CD4-positive, alpha-beta memory T cell (primary cell): ENCODE measurements around the gene AK8. TPM values are rescaled to one million over a fixed set of nuclear protein-coding genes. Genes with fewer than 3 reads are reported as not detected.

ENCODE experiments used
- CTCF ChIA-PET: fragments of 350-600 bp; sonication (Branson Sonifier 250); formaldehyde crosslinking; loops from one replicate; lab custom pipeline; 2021; ENCODE audit warnings: inconsistent platforms; ENCODE audit not compliant: partially characterized antibody; lab: Charles Lee
- POLR2A ChIA-PET: fragments of 350-600 bp; sonication (Branson Sonifier 250); formaldehyde crosslinking; loops from one replicate; lab custom pipeline; 2021; ENCODE audit not compliant: partially characterized antibody; lab: Charles Lee
- DNase-seq, 5 donors: peaks; one replicate each; pipeline versions ENCODE4 v3.0.0 to v3.0.0-alpha.2; 2020 to 2022; ENCODE audit warnings: mixed read lengths in 1 of 5
- H3K27ac ChIP-seq: one replicate; pipeline ENCODE4 v1.7.0; 2013; ENCODE audit warnings: low read depth, low read length
- H3K27me3 ChIP-seq: 2 replicates; pipeline ENCODE4 v1.7.0; 2013; ENCODE audit warnings: mild to moderate bottlenecking, low read length, moderate library complexity; ENCODE audit not compliant: insufficient read depth
- H3K36me3 ChIP-seq: 2 replicates; pipeline ENCODE4 v1.7.0; 2013; ENCODE audit warnings: mild to moderate bottlenecking, low read length, moderate library complexity; ENCODE audit not compliant: insufficient read depth
- H3K4me1 ChIP-seq: 2 replicates; pipeline ENCODE4 v1.7.0; 2013; ENCODE audit warnings: mild to moderate bottlenecking, low read length, moderate library complexity; ENCODE audit not compliant: insufficient read depth
- H3K4me3 ChIP-seq, 2 donors: one replicate each; pipeline ENCODE4 v1.7.0; 2013; ENCODE audit warnings: low read length in 2 of 2, mild to moderate bottlenecking in 1 of 2
- H3K9me3 ChIP-seq, 2 donors: one replicate each; pipeline ENCODE4 v1.7.0; 2013; ENCODE audit warnings: low read length in 2 of 2, control low read depth in 1 of 2; ENCODE audit not compliant: control insufficient read depth in 1 of 2
- H3K27ac Mint-ChIP-seq, 7 donors: one replicate each; pipeline ENCODE4 v1.8.0; 2020 to 2021; ENCODE audit warnings: mixed read lengths in 7 of 7, mild to moderate bottlenecking in 6 of 7, inconsistent platforms in 3 of 7, moderate library complexity in 3 of 7
- H3K27me3 Mint-ChIP-seq, 2 donors: one replicate each; pipeline ENCODE4 v1.8.0; 2020 to 2021; ENCODE audit warnings: mixed read lengths in 2 of 2
- H3K36me3 Mint-ChIP-seq, 2 donors: one replicate each; pipeline ENCODE4 v1.8.0; 2020 to 2021; ENCODE audit warnings: mixed read lengths in 2 of 2, inconsistent platforms in 1 of 2, mild to moderate bottlenecking in 1 of 2
- H3K4me1 Mint-ChIP-seq, 4 donors: one replicate each; pipeline ENCODE4 v1.8.0; 2020 to 2021; ENCODE audit warnings: mixed read lengths in 4 of 4, mild to moderate bottlenecking in 1 of 4
- H3K4me3 Mint-ChIP-seq, 8 donors: one replicate each; pipeline ENCODE4 v1.8.0; 2020 to 2021; ENCODE audit warnings: mixed read lengths in 8 of 8, mild to moderate bottlenecking in 7 of 8, moderate library complexity in 6 of 8, inconsistent platforms in 3 of 8
- H3K9me3 Mint-ChIP-seq, 8 donors: one replicate each; pipeline ENCODE4 v1.8.0; 2020 to 2021; ENCODE audit warnings: mixed read lengths in 8 of 8, mild to moderate bottlenecking in 5 of 8, inconsistent platforms in 3 of 8, moderate library complexity in 1 of 8
- intact Hi-C: fragments of 100-400 bp; cut with micrococcal nuclease; formaldehyde crosslinking; loops from one replicate; pipeline ENCODE4 v1.15.1; 2023
- polyA plus RNA-seq, 2 donors: library from polyadenylated mRNA; unstranded; fragments of 300-500 nt; fragmentation: Illumina TruSeq; gene quantifications; one replicate each; pipeline ENCODE4 v1.2.3, GENCODE V29; 2021
- total RNA-seq, 2 experiments: library from RNA; stranded (reverse); gene quantifications; one replicate each; pipeline ENCODE4 v1.2.3, GENCODE V29; 2021

AK8 gene
- total and polyA plus RNA-seq, 4 experiments from 2014 or later, result 0.28 TPM; not detected in 3

DNA sequence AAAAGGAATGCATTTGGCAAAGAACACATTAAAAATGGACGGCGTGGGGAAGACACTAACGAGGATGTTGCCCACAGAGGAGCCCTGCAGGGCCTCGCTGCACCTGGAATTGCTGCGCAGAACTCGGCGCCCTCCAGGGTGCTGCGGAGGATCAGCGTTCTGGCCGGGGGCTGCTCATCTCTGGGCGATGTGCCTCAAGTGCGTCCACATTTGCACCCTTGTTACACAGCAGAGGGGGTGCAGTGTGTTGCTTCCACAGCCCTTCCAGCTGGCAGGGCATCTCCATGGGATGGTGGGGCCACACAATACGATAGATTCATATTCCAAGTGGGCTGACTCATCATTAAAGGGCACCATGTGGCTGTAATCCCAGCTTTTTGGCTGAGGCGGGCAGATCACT, 63.1 kb downstream of the AK8 start:
- H3K36me3 ChIP-seq, result no peaks in the 10 kb centered on the region
- intact Hi-C loops, result no loop called here
- no peaks in the 10 kb centered on the region for H3K4me1 Mint-ChIP-seq
- DNase-seq, result no peak
- no peaks in the 10 kb centered on the region for H3K4me1 ChIP-seq
- H3K27ac ChIP-seq, result no peak overlapping the region
- H3K27me3 Mint-ChIP-seq, result peaks cover 36 to 41% of the 10 kb centered on the region in 2 donors
- H3K4me3 Mint-ChIP-seq, result no peak overlapping the region
- H3K4me3 ChIP-seq, result no peak overlapping the region
- no peaks in the 10 kb centered on the region for H3K9me3 ChIP-seq
- H3K36me3 Mint-ChIP-seq, result no peaks in the 10 kb centered on the region
- peaks cover 0 to 1% (median 0%) of the 10 kb centered on the region in 8 donors for H3K9me3 Mint-ChIP-seq
- ChIA-PET CTCF (no interaction called here), POLR2A (no interaction called here)
- H3K27me3 ChIP-seq, result no peaks in the 10 kb centered on the region
- no peak overlapping the region for H3K27ac Mint-ChIP-seq

DNA sequence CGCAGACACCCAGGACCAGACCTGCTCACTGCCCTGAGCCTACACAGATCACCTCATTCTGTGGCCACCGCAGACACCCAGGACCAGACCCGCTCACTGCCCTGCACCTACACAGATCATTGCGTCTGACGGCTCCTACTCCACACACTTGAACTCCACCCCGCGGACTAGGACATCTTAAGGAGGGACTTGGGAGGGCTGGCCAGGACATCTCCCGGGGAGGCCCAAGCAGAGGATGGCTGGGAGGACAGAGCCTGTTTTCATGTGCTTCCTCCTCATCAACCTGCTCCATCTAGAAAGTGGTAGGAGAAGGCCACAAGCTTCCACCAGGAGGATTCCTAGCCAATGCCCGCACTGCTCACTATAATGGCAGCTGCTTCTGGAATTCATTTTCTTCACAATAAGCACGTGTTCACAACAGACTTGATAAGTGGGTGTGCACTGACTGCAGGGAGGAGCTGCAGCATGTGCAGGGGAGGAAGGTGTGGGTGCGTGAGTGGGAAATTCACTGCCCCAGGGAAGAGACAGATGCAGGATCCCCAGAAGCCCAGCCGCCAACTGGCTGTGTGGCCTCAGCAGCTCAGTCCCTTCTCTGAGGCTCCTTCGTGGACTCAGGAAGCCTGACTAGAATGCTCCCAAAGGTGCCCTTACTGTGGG, 64.8 kb downstream of the AK8 start:
- DNase-seq, result no peak
- no peaks in the 10 kb centered on the region for H3K4me1 Mint-ChIP-seq
- no peak overlapping the region for H3K4me3 ChIP-seq
- H3K27ac Mint-ChIP-seq, result no peak overlapping the region
- no peaks in the 10 kb centered on the region for H3K36me3 ChIP-seq
- no peaks in the 10 kb centered on the region for H3K4me1 ChIP-seq
- peaks cover 36 to 48% of the 10 kb centered on the region in 2 donors for H3K27me3 Mint-ChIP-seq
- H3K4me3 Mint-ChIP-seq, result no peak overlapping the region
- ChIA-PET CTCF (no interaction called here), POLR2A (no interaction called here)
- H3K36me3 Mint-ChIP-seq, result no peaks in the 10 kb centered on the region
- no peaks in the 10 kb centered on the region for H3K9me3 ChIP-seq
- H3K27ac ChIP-seq, result no peak overlapping the region
- H3K9me3 Mint-ChIP-seq, result peaks cover 0 to 1% (median 0%) of the 10 kb centered on the region in 8 donors
- intact Hi-C loops, result no loop called here
- no peaks in the 10 kb centered on the region for H3K27me3 ChIP-seq

DNA sequence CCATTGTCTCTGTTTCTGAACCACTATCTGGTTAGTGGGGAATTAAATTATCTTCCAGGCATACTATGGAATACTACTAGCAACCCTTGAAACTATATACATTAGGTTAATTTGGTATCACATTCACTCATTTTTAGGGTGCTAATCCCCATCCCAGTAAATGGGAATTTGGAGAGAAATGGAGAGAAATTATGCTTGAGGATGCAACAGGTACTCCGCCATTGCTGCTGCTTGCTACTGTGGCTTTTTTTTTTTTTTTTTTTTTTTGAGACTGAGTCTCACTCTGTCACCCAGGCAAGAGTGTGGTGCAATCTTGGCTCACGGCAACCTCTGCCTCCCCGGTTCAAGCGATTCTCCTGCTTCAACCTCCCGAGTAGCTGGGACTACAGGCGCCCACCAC, 66.1 kb downstream of the AK8 start:
- Mint-ChIP-seq H3K4me3 (no peak overlapping the region), H3K27ac (no peak overlapping the region), H3K27me3 (peaks cover 28 to 46% of the 10 kb centered on the region in 2 donors), H3K36me3 (no peaks in the 10 kb centered on the region), H3K9me3 (no peaks in the 10 kb centered on the region), H3K4me1 (no peaks in the 10 kb centered on the region)
- Histone ChIP-seq H3K9me3 (no peaks in the 10 kb centered on the region), H3K4me3 (no peak overlapping the region), H3K4me1 (no peaks in the 10 kb centered on the region), H3K36me3 (no peaks in the 10 kb centered on the region), H3K27me3 (no peaks in the 10 kb centered on the region), H3K27ac (no peak overlapping the region)
- intact Hi-C loops, result no loop called here
- no peak for DNase-seq
- POLR2A ChIA-PET, result no interaction called here
- CTCF ChIA-PET, result no interaction called here

DNA sequence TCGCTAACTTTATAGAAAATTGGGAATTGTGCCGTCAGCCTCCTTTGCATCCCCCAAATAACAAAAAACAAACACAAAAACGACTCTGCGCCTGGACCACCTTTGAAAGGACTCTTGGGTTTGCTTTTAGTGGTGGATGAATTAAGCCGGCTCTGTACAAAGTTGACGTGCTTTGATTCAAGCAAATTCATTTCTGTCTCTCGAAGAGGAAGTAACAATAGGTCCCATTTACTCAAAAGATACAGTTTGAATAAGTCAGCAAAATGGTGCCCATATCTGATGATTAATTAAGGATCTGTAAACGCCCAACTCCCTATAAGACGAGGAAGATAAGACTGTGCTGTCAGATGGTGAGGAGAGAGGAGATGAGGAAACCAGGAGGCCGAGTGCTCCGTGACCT, 67.8 kb downstream of the AK8 start:
- Histone ChIP-seq H3K27me3 (no peaks in the 10 kb centered on the region), H3K27ac (no peak overlapping the region), H3K4me3 (no peak overlapping the region), H3K4me1 (no peaks in the 10 kb centered on the region), H3K9me3 (no peaks in the 10 kb centered on the region), H3K36me3 (no peaks in the 10 kb centered on the region)
- POLR2A ChIA-PET, result no interaction called here
- Mint-ChIP-seq H3K4me1 (no peaks in the 10 kb centered on the region), H3K27me3 (peaks cover 19 to 45% of the 10 kb centered on the region in 2 donors), H3K9me3 (no peaks in the 10 kb centered on the region), H3K27ac (no peak overlapping the region), H3K4me3 (no peak overlapping the region), H3K36me3 (no peaks in the 10 kb centered on the region)
- DNase-seq, result no peak
- intact Hi-C loops, result no loop called here
- CTCF ChIA-PET, result interaction anchor here (1.4 kb wide), 1 partner anchor 41 kb away, joined by 3 read pairs; no protein-coding TSS in a partner anchor

DNA sequence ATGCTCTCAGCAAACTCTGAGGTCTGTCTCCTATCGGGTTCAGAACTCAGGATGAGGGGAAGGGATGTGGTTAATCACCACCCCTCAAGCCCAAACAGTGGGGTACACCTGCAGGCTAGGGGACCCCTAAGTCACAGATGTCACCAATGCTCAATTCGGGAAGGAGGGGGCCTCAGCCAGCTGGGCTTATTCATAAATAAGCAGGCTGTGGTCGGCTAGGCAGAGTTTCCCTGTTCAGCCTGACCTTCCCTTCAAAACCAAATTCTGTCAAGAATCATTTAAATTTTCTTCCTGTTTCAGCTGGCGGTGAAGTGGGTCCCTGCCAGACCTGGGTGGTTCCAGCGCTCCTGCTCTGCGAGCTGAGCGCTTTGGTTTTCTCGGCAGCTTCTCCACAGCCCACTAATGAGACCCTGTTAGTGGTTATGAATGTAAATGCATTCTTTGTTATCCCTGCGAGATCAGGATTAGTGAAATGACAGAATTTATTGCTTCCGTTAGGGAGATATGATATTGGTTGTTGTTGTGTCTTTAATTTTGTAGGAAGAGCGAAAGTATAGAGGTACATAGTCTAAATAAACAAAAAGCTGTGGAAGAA, 68.3 kb downstream of the AK8 start:
- no peak overlapping the region for H3K4me3 ChIP-seq
- H3K9me3 ChIP-seq, result no peaks in the 10 kb centered on the region
- H3K4me1 Mint-ChIP-seq, result peaks cover 0 to 5% (median 1%) of the 10 kb centered on the region in 4 donors
- intact Hi-C loops, result no loop called here
- DNase-seq, result no peak
- no peaks in the 10 kb centered on the region for H3K36me3 ChIP-seq
- H3K4me1 ChIP-seq, result no peaks in the 10 kb centered on the region
- CTCF ChIA-PET, result interaction anchor here (1.4 kb wide), 1 partner anchor 40 kb away, joined by 3 read pairs; no protein-coding TSS in a partner anchor
- H3K9me3 Mint-ChIP-seq, result no peaks in the 10 kb centered on the region
- H3K27ac Mint-ChIP-seq, result no peak overlapping the region
- H3K36me3 Mint-ChIP-seq, result no peaks in the 10 kb centered on the region
- H3K27me3 ChIP-seq, result no peaks in the 10 kb centered on the region
- H3K4me3 Mint-ChIP-seq, result no peak overlapping the region
- no peak overlapping the region for H3K27ac ChIP-seq
- peaks cover 18 to 50% of the 10 kb centered on the region in 2 donors for H3K27me3 Mint-ChIP-seq
- POLR2A ChIA-PET, result no interaction called here

DNA sequence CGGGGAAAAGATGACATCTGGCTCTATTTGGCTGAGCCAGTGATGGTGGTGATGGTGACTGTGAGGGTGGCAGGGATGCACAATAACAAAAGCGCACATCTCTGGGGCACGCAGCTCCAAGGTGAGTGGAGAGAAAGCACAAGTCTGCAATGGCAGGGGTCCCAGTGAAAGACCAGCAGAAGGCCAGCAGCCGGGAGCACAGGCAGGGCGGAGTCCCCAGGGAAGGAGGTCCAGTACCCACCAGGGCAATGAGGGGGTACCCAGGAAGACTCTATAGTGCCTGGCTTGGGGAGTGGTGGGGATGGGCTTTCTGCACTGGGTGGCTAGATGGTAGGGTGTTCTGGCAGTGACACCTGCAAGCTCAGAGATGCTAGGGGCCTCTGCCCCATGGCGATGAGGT, 69.4 kb downstream of the AK8 start:
- no peak for DNase-seq
- no peaks in the 10 kb centered on the region for H3K36me3 Mint-ChIP-seq
- no peaks in the 10 kb centered on the region for H3K4me1 ChIP-seq
- ChIA-PET POLR2A (interaction anchor here (0.6 kb wide), 1 partner anchor 1256 kb away, joined by 3 read pairs; no protein-coding TSS in a partner anchor), CTCF (interaction anchor here (1.4 kb wide), 1 partner anchor 39 kb away, joined by 3 read pairs; no protein-coding TSS in a partner anchor)
- no peak overlapping the region for H3K4me3 ChIP-seq
- H3K4me1 Mint-ChIP-seq, result peaks cover 2 to 13% (median 6%) of the 10 kb centered on the region in 4 donors
- H3K27ac Mint-ChIP-seq, result no peak overlapping the region
- no peaks in the 10 kb centered on the region for H3K27me3 ChIP-seq
- H3K36me3 ChIP-seq, result no peaks in the 10 kb centered on the region
- H3K27ac ChIP-seq, result no peak overlapping the region
- peaks cover 15 to 51% of the 10 kb centered on the region in 2 donors for H3K27me3 Mint-ChIP-seq
- intact Hi-C loops, result no loop called here
- no peaks in the 10 kb centered on the region for H3K9me3 ChIP-seq
- no peaks in the 10 kb centered on the region for H3K9me3 Mint-ChIP-seq
- H3K4me3 Mint-ChIP-seq, result no peak overlapping the region

DNA sequence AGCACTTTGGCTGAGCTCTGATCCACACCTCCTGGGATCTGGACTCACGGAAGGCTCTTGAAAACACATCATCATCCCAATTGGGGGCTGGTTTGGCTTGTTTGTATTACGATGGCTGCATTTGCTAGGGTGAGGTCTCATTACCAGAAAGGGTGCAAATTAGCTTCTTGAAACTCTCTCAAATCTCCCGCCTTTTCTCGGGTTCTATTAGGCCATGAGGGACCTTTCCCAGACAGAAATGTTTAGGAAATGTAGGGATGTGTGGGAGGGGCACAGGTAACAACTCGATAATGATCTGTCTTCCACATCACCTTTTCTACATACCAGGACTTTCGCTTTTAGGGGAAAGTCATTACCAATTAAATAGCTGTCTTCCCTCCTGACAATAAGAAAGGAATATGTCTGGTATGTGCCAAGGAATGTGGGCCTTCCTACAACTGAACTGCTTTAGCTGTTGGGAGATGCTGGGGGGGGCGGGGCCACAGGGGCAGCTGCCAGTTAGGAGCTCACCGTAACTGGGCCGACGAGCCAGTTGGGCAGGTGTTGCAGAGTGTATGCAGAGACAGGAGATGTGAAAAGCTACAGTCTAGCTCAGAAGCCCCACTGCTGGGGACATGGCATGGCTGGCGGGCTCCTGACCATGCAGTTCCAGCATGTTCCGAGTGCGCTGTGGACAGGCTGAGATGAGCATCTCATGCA, 71.2 kb downstream of the AK8 start:
- no peaks in the 10 kb centered on the region for H3K9me3 ChIP-seq
- Mint-ChIP-seq H3K36me3 (no peaks in the 10 kb centered on the region), H3K27ac (no peak overlapping the region), H3K4me3 (no peak overlapping the region), H3K9me3 (peaks cover 0 to 1% (median 0%) of the 10 kb centered on the region in 8 donors), H3K27me3 (peaks cover 11 to 52% of the 10 kb centered on the region in 2 donors), H3K4me1 (peaks cover 2 to 13% (median 6%) of the 10 kb centered on the region in 4 donors)
- no peak for DNase-seq
- H3K27me3 ChIP-seq, result no peaks in the 10 kb centered on the region
- ChIA-PET CTCF (interaction anchor here (2.2 kb wide), 1 partner anchor 395 kb away, joined by 5 read pairs; no protein-coding TSS in a partner anchor), POLR2A (no interaction called here)
- no peak overlapping the region for H3K4me3 ChIP-seq
- H3K36me3 ChIP-seq, result no peaks in the 10 kb centered on the region
- no peaks in the 10 kb centered on the region for H3K4me1 ChIP-seq
- H3K27ac ChIP-seq, result no peak overlapping the region
- intact Hi-C loops, result no loop called here
